HG02840 (cell line): ENCODE data around the gene RBX1.
"Not testable (repeated sequence)": the region's sequence is repeated elsewhere in the genome, so short reads cannot be mapped to it uniquely, and the experiment has no call there.

Experiments
- ATAC-seq: cut with Tn5 transposase; IDR thresholded peaks from one replicate; pipeline ENCODE4 v1.9.1; 2021; ENCODE audit warnings: mild to moderate bottlenecking, moderate library complexity, moderate number of reproducible peaks; ENCODE audit not compliant: unreplicated experiment, low FRiP score

RBX1 gene

DNA sequence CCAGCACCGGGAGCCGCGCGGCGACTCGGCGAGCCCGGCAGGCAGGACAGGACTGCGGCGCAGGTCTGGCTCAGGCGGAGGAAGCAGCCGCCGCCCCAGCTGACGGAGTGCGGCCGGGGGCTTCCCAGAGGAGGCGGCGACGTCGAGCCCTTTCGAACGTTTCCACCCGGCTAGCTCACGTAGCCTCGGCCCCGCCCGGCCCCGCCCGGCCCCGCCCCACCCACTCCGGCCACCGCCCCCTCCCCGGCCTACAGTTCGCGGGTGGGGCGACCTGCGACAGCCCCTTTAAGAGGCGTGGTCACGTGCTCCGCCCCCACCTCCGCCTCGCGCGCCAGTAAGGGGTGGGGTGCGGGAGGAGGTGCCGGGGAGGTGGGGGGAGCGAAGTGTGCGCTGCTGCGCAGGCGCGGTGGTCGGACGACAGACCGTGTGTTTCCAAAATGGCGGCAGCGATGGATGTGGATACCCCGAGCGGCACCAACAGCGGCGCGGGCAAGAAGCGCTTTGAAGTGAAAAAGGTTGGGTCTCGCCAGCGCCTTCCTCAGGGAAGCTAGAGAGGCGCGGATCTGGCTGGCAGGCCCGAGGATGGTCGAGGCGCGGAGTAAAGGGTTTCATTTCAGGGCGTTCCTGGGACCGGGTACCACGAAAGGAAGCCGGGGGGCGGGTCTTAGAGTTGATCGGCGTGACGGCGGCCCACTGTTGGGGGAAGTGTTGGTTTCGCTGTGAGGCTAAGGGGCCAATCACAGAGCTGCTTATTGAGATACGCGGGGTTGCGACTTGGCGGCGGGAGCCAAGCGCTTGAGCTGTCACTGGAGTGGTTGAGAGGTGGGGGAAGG is at the start of gene RBX1:
Gene RBX1, plus strand, starts transcription at position 417 of the 833 bp plus-strand sequence. Its CDS starts 21 bp downstream, at position 438.
- peak; percentile 86 for ATAC-seq

- ATAC-seq: no peak
Measured at GRCh38 chr22:40904101-40904500, 47.1 kb upstream of the RBX1 start.

GRCh38 chr22:40908895-40909294 is 42.3 kb upstream of the RBX1 start:
- no peak for ATAC-seq

DNA sequence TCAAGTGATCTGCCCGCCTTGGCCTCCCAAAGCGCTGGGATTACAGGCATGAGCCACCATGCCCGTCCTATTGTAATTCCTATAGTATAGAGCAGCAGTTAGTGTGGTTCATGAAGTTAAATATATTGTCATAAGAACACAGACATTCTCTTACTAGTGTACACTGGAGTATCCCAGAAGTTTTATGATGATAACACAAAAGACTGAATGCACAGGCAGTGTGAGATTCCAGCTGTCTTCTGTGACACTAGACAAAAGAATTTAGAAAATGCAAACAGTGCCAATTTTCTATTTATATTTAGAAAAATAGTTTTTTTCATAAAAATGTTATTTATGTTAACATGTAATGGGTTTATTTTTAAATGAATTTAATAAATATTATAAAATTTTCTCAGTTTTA is 39.4 kb upstream of the RBX1 start:
- no peak for ATAC-seq

GRCh38 chr22:40912987-40913386 is 38.2 kb upstream of the RBX1 start:
- ATAC-seq: not testable (repeated sequence)

DNA sequence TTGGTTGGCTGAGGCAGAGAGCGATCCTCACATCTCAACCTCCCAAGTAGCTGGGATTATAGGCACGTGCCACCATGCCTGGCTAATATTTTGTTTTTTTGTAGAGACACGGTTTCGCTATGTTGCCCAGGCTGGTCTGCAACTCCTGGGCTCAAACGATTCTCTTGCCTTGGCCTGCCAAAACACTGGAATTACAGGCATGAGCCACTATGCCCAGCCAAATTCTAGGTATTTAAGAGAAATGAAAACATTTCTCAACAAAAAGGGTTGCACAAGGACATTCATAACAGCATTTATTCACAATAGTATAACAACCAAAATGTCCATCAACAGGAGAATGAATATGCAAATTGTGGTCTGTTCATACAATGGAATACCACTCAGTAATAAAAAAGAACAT is 31.7 kb upstream of the RBX1 start:
- no peak for ATAC-seq

- ATAC-seq: no peak
Measured at GRCh38 chr22:40920526-40920925, 30.7 kb upstream of the RBX1 start.

- ATAC-seq: no peak
Measured at GRCh38 chr22:40922484-40923303, 28.5 kb upstream of the RBX1 start.

DNA sequence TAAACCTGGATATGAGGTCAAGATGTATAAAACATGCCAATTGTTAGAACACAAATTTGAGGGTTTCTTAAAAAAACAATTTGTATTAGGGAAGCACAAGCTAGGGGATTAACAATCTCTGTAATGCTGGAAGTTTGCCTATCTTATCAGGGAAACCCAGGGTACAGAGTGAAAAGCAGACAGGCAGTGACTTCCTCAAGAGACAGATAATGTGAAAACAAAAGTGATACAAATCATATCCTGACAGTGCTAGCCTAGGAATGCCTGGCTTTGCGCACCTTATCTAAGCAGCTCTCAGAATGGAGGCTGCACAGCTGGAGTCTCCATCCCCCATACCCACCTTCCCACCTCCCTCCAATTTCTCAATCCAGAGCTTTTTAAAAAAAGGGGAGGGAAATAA is 22.5 kb upstream of the RBX1 start:
- ATAC-seq: no peak

DNA sequence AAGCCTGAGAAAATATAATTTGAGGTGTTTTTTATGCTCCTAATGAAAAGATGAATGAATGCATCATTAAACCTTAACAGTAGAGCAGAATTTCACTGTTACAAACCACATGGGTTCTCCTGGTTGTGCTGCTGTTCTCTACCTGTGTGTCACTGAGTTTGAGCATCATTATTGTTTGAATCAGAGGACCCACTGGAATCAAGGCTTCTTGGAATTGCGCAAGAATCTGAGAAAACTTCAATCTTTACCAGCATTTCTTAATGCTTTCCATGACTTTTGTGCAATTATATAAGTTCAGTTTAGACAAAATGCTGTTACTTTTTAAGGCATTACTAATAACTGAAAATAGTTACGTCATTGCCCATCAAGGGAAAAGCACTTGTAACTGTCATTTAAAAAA is 18.8 kb upstream of the RBX1 start:
- no peak for ATAC-seq

- ATAC-seq: no peak
Measured at GRCh38 chr22:40939202-40939601, 12.0 kb upstream of the RBX1 start.

- no peak for ATAC-seq
Measured at GRCh38 chr22:40951795-40952605, 822 bp downstream of the RBX1 start.

GRCh38 chr22:40953471-40953870 is 2.3 kb downstream of the RBX1 start:
- no peak for ATAC-seq

DNA sequence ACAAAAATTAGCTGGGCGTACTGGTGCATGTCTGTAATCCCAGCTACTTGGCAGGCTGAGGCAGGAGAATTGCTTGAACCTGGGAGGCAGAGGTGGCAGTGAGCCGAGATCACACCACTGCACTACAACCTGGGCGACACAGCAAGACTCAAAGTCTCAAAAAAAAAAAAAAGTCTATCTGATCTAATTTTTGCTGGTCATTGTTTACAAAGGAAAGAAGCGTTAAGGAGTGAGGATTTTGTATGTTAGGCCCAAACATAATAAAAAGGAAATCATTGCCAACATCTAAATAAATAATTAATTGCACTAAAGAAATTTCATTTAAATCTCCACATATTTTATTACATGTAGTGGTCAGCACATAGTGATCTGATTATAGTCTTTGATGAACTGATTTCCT is 2.9 kb downstream of the RBX1 start:
- no peak for ATAC-seq

GRCh38 chr22:40955571-40955970 is 4.4 kb downstream of the RBX1 start:
- ATAC-seq: no peak

GRCh38 chr22:40957601-40958000 is 6.4 kb downstream of the RBX1 start:
- ATAC-seq: no peak

DNA sequence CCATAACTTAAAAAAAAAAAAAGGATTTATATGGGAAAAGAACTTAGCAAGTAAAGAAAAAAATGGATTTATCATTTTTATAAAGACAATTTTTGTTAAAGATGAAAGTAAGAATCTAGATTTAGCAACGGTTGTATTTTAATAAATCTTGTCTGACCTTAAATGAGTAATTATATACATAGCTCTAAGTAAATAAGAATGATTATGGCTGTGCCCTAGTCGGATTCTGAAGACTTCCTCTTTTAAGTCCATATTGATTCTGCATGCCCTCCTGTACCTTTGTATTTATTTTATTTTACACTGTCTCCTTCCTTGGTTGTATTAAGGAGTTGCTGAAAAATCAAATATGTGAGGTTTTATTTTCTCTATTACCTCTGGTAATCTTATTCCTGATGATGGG is 7.1 kb downstream of the RBX1 start:
- ATAC-seq: no peak

GRCh38 chr22:40960145-40960544 is 9.0 kb downstream of the RBX1 start:
- ATAC-seq: no peak

DNA sequence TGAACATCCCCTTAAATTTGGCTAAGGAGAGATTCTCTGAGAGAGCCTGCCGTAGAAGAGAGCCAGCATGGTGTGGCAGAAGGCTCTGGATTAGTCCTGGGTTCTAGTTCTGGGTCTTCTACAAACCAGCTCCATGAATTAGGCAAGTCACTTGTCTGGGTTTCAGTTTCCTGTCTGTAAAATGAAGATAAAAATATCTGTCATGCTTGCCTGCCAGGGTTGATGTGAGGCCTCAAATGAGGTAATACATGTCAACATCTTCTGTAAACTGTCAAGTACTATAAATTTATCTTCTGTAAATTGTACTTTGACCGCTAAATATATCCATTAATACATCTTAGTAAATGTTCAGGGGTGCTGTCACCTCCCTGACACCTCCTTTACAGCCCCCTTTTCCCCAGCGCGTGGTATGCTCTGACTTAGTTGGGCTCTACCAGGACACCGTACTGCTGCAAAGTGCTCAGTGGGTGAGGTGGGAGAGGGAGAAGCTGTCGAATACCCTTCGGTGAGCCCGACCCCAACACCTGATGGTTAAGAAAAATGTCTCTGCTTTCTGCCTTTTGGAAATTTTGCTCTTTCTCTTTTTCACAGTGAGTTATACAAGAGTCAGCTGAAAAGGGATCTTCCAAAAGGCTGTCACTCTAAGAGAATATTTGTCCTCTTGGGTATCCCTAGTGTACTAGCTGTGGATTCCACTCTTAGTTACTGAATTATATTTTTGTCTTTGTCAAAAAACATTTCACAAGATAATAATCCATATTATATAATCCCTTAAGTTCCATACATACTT is 15.0 kb downstream of the RBX1 start:
- ATAC-seq: no peak

GRCh38 chr22:40966726-40967085 is 15.5 kb downstream of the RBX1 start:
- ATAC-seq: no peak
